ENCODE data around the gene UBE4A.

UBE4A gene

GRCh38 chr11:118439646-118440045, 80.2 kb downstream of the UBE4A start:
- DNase-seq: no peak

GRCh38 chr11:118441770-118442275, 82.4 kb downstream of the UBE4A start:
- DNase-seq: no peak

- DNase-seq: no peak
Measured at GRCh38 chr11:118442301-118442700, 82.9 kb downstream of the UBE4A start.

- no peak for DNase-seq
Measured at GRCh38 chr11:118442908-118443589, 83.6 kb downstream of the UBE4A start.

GRCh38 chr11:118443590-118444218, 84.3 kb downstream of the UBE4A start:
- no peak for DNase-seq

- no peak for DNase-seq
Measured at GRCh38 chr11:118447423-118447822, 88.0 kb downstream of the UBE4A start.

- DNase-seq: peak; percentile 54
Measured at GRCh38 chr11:118448294-118448693, 88.9 kb downstream of the UBE4A start.
